Measurements from ENCODE around the gene CDH13.

Gene CDH13

GRCh38 chr16:82943371-82943770 is 316.6 kb downstream of the CDH13 start:
- no peak for DNase-seq (ENCODE audit: low read depth in 2 of 2)

GRCh38 chr16:82945420-82946101 is 318.8 kb downstream of the CDH13 start:
- no peak for DNase-seq (ENCODE audit: low read depth in 2 of 2)

GRCh38 chr16:82947698-82948097 is 320.9 kb downstream of the CDH13 start:
- no peak for DNase-seq (ENCODE audit: low read depth in 2 of 2)

- no peak for DNase-seq (ENCODE audit: low read depth in 2 of 2)
These were observed 322.2 kb downstream of the CDH13 start for GRCh38 chr16:82949016-82949415.

DNA sequence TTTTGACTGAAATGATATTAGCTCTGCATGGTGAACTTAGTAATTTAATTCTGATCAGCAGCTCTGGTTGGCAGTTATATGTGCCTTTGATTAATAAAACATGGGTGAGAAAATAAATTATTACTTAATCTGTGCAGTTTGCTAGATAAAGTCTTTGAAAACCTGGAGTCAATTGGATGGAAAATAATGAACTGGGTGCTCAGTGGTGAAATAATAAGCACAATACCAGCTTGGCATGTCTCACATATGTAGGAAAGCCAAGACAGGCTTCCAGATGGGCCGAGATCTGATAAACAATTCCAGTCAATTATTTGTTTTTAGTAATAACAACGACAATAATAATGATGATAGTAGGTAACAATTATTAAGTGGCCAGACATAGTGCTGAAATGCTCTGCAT is 326.7 kb downstream of the CDH13 start:
- no peak for DNase-seq (ENCODE audit: low read depth in 2 of 2)

- no peak for DNase-seq (ENCODE audit: low read depth in 2 of 2)
These were observed 327.6 kb downstream of the CDH13 start for GRCh38 chr16:82954224-82954929.

GRCh38 chr16:82955741-82956348 is 329.1 kb downstream of the CDH13 start:
- DNase-seq (ENCODE audit: low read depth in 2 of 2) = no peak

GRCh38 chr16:82957212-82957611 is 330.4 kb downstream of the CDH13 start:
- DNase-seq (ENCODE audit: low read depth in 2 of 2) = no peak

- no peak for DNase-seq (ENCODE audit: low read depth in 2 of 2)
These were observed 334.1 kb downstream of the CDH13 start for GRCh38 chr16:82960918-82961317.

GRCh38 chr16:82963653-82964052 is 336.9 kb downstream of the CDH13 start:
- no peak for DNase-seq (ENCODE audit: low read depth in 2 of 2)

DNA sequence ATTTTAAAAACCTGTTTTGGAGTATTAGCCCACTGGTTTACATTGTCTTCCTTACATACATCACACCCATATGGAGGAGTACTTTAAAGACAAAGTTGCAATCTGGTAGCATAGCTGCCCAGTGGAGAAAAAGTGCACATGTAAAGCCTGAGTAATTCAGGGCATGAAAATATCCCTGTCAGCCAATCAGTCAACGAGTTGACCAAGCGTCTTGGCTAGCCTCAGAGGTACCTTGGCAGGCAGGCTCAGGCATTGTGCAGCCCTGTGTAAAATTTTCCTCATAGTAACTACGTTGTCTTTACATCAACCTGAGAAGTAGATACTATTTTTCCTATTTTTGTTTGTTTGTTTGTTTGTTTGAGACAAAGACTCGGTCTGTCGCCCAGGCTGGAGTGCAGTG is 339.0 kb downstream of the CDH13 start:
- no peak for DNase-seq (ENCODE audit: low read depth in 2 of 2)

DNA sequence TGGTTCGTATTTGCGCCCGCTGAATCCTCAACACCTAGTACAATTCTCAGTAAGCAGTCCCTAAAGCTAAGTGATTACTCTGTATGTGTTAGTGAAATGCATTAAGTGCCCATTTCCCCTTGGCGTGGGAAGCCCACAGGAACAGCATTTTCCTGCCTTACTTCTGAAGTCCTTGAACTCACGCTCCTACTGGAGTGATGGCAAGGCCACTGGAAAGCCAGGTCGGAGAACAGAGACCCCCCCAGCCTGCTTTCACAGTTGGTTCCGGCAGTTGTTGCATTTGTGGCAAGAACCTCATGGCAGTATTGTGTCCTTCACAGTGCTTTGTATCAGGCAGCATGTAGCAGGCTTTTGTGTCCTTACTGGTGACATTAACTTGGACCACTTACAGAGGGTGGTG is 340.7 kb downstream of the CDH13 start:
- DNase-seq (ENCODE audit: low read depth in 2 of 2) = no peak

- no peak for DNase-seq (ENCODE audit: low read depth in 2 of 2)
These were observed 344.4 kb downstream of the CDH13 start for GRCh38 chr16:82971126-82971525.

DNA sequence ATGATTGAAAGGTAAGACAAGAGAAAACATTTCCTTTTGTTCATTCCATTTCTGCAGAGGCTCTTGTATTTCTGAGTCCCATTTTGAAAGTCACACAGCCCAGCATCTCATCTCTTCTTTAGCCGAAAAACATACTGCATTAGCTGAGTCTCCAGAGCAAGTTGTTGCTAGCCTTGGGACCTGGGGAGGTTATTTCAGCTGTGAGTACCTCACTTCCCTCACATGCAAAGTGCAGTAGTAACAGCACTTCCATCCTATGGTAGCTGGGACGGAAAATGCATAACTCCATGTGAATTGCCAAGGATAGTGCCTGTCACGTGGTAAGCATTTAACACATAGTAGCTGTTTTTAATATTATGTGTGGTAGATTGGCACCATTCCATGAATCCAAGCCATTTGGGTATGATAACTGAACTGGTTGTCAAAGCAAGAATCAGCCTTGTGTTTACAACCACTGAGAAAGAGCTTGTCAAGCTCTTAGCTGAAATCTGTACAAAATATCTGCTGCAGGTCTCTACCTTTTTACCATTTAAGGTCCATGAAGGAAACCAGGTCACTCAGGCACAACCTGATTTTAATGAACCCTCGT is 345.7 kb downstream of the CDH13 start:
- DNase-seq (ENCODE audit: low read depth in 2 of 2) = no peak

GRCh38 chr16:82979406-82980111 is 352.8 kb downstream of the CDH13 start:
- no peak for DNase-seq (ENCODE audit: low read depth in 2 of 2)

- DNase-seq (ENCODE audit: low read depth in 2 of 2) = no peak
These were observed 354.0 kb downstream of the CDH13 start for GRCh38 chr16:82980810-82981209.

DNA sequence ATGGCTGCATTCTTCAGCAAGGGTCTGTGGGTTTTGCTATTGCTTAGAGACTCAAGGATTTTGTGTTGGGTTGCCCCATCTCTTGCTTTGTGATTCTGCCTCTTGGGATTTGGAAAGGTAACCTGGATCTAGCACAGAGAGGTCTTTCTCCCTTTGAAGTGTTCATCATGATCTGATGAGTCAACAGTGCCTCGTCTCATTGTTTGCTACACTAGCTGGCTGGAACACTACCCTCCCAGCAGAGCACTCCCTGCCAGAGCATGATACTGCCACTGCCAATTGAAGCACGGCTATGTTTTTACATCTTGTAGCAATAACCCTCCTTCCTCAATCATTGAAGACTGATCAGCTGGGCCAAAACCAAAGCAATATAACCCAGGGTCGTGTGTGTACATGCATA is 361.0 kb downstream of the CDH13 start:
- no peak for DNase-seq (ENCODE audit: low read depth in 2 of 2)

DNA sequence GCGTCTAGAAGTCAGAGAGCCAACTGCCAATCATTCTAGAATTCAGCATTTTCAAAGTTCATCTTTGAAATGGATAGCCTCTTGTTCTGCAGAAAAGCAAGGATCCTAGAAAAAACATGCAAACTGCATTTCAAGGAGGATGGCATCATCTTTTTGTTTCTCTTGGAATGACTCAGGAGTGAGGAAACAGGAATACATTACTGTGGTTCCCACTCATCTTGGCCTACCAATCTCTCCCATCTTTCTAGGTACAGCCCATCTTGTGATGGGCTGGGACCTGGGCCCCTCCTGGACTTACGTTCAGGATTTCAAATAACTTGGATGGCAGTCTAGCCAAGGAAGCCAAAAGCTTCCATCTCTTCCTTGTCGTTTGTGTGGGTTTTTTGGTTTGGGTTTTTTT is 363.4 kb downstream of the CDH13 start:
- DNase-seq (ENCODE audit: low read depth in 2 of 2) = no peak

GRCh38 chr16:82991410-82991809 is 364.6 kb downstream of the CDH13 start:
- no peak for DNase-seq (ENCODE audit: low read depth in 2 of 2)

DNA sequence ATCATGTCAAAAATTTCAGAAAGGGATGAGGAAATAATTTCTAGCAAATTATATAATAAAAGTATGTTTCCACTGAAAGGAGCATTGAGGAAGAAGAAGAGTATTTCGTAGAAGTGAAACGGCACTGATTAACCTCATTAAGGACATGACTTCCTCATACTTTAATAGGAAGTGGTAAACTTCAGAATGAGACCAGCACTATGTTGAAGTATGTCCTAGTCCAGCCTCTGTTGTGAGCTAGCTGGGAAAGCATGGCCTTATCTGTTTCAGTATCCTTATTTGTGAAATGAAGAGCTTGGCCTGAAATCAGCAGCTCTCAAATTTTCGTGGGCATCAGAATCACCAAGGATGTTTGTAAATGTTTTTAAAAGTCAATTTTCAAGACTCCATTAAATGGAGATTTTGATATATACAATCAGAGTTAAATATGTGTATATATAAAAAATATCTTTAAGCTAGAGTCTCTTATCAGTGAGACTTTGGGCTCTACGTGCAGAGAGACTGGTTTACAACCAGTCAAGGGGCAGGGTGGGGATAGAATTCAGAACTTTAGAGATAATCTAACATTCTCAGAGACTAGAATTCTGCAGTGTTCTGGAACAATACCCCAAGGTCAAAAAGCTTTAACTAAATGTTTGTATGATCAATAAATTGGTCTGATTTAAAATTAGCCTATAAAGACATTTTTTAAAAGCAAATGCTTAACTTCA is 365.4 kb downstream of the CDH13 start:
- DNase-seq (ENCODE audit: low read depth in 2 of 2) = no peak

DNA sequence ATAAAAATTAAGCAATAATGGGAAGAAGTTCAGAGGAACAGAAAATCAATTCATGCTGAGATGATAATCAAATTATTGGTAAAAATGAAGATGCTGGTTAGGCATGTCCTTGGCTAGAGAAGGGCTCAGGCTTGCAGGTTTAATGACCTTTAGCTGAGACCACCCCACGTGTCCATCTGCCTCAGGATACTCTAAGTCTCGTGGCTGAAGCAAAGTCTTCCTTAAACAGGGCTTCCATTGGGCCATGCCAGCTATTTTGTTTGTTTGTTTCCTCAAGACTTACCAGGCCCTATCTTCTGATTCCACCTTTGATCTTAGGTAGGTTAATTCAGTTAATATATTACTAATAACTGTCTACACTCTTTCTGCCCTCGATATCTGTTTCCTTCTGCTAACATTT is 366.0 kb downstream of the CDH13 start:
- DNase-seq (ENCODE audit: low read depth in 2 of 2) = no peak

- no peak for DNase-seq (ENCODE audit: low read depth in 2 of 2)
These were observed 366.6 kb downstream of the CDH13 start for GRCh38 chr16:82993415-82993814.
